ENCODE data around the gene DHX38. TPM values are rescaled to one million over a fixed set of nuclear protein-coding genes. Genes with fewer than 3 reads are reported as not detected.

The DHX38 gene
- total and polyA plus RNA-seq, 2 of the 13 experiments (the other 11 are each of a cell fraction or from before 2014, with no cell fraction given), result 54.4 to 85.9 TPM

DNA sequence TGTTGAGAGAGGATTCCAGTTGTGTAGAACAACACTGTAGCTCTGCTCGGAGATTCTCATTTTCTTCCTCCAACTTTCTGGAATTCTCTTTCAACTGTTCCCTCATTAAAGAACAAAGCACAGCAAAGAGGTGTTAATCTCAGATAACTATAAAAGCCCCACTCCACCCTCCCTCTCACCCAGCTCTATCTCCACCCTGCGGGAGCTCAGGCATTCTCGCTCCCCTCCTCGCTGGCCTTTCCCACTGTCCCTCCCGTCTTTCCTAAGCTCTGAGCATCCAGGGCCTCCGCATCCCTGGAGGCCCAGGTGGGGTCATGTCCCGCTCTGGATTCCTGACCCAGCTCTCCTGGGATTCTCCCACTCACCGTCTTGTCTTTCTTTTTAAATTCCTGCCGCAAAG is 35.1 kb downstream of the DHX38 start (continued):
- TF ChIP-seq ZNF563 (CRISPR knock-in tag; IDR thresholded peaks at IDR 0.05), result no peak
- TF ChIP-seq, protein P1, sequence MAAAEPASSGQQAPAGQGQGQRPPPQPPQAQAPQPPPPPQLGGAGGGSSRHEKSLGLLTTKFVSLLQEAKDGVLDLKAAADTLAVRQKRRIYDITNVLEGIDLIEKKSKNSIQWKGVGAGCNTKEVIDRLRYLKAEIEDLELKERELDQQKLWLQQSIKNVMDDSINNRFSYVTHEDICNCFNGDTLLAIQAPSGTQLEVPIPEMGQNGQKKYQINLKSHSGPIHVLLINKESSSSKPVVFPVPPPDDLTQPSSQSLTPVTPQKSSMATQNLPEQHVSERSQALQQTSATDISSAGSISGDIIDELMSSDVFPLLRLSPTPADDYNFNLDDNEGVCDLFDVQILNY (CRISPR knock-in tag; conservative IDR thresholded peaks at IDR 0.05), result no peak
- no peak for TF ChIP-seq FOXK1 (CRISPR knock-in tag; IDR thresholded peaks at IDR 0.05; ENCODE audit: borderline replicate concordance, low read depth)
- no peak for TF ChIP-seq IKZF1 (IDR thresholded peaks at IDR 0.05)
- TF ChIP-seq ZFX (CRISPR knock-in tag; IDR thresholded peaks at IDR 0.05; ENCODE audit: low read depth), result no peak
- no peak for TF ChIP-seq ATF2 (CRISPR knock-in tag; IDR thresholded peaks at IDR 0.05)
- no peak for TF ChIP-seq HMGA1 (CRISPR knock-in tag; conservative IDR thresholded peaks at IDR 0.05)

DNA sequence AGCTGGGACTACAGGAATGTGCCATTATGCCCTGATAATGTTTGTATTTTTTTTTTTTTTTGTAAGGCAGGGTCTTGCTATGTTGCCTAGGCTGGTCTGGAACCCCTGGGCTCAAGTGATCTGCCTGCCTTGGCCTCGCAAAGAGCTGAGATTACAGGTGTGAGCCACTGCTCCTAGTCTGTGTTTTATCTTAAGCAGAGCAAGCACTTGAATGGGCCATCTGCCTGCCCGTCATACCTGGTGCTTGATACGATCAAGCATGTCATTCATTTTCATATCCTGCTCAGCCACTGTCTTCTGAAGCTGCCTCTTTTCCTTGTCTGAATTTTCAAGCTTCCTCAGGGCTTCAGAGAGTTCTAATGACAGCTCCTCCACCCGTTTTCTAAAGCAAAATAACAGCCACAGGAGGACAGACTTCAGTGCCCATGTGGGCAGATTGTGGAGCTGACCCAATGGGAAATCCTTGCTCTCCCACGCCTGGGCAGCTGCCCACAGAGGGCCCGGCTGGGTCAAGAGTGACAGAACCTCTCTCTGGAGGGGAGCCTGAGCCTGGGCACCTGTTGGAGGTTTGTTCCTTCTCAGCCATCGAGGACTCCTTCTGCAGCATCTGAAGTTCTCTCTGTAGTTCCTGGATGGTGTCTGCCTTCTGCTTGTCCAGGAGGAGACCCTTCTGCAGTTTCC is 36.5 kb downstream of the DHX38 start:
- Histone ChIP-seq H3K4me2 (ENCODE audit: low read depth, low read length) (no peak overlapping the region), H3K4me3 (replicated peaks in 1 of 3; ENCODE audit: insufficient read depth in 1 of 3, low read depth in 2 of 3, low read length in 3 of 3) (no peak overlapping the region), H3K36me3 (replicated peaks in 1 of 2; ENCODE audit: control insufficient read depth in 1 of 2, insufficient read depth in 2 of 2, low read length in 2 of 2) (no peaks in the 10 kb centered on the region; a peak in 2 of 5 replicates), H4K20me1 (ENCODE audit: insufficient read depth, low read length) (no peaks in the 10 kb centered on the region), H3K4me1 (ENCODE audit: insufficient read depth, low read length) (peaks cover 16% of the 10 kb centered on the region), H3K9me3 (ENCODE audit: low read length) (no peaks in the 10 kb centered on the region), H2AFZ (ENCODE audit: low read length) (no peak overlapping the region), H3K79me2 (ENCODE audit: insufficient read depth, low read length) (no peaks in the 10 kb centered on the region), H3K9ac (ENCODE audit: insufficient read depth, low read depth, low read length) (no peak overlapping the region), H3K27me3 (ENCODE audit: control insufficient read depth in 1 of 2, insufficient read depth in 2 of 2, low read length in 2 of 2) (no peaks in the 10 kb centered on the region), H3K27ac (ENCODE audit: extremely low read length, insufficient read depth, low read length) (no peak overlapping the region)
- DNase-seq (ENCODE audit: low spot score) (no peak), FAIRE-seq (no peak), ATAC-seq (no peak)
- ChIA-PET POLR2A (no interaction called here), CTCF (ENCODE audit: low intra/inter-chr PET ratio, low total read pairs) (no interaction called here)
- no TSS peak for BruUV-seq (replicated peaks)
- 88% methylated on average over 7 of the region's 7 CpGs for WGBS (ENCODE audit: low lambda C conversion rate)
- intact Hi-C loops (cut with micrococcal nuclease; ENCODE audit: unreplicated experiment), result no loop called here
- in situ Hi-C loops (cut with HindIII; ENCODE audit: extremely low pct_ligation_motif_present, low pct_unique_long_range_greater_than_20kb), result loop anchor here (5.0 kb wide), 1 partner anchor 337 kb away; no protein-coding TSS in a partner anchor
- TF ChIP-seq FOXM1 (CRISPR knock-in tag; IDR thresholded peaks at IDR 0.05) (no peak), ZFX (CRISPR knock-in tag; IDR thresholded peaks at IDR 0.05; ENCODE audit: low read depth) (no peak), MIER3 (CRISPR knock-in tag; IDR thresholded peaks at IDR 0.05; ENCODE audit: borderline replicate concordance) (no peak), CBFB (CRISPR knock-in tag; IDR thresholded peaks at IDR 0.05) (no peak), TRIM22 (IDR thresholded peaks at IDR 0.05) (no peak)
